Ectodermal cell (in vitro differentiated cells): ENCODE results near the gene AUTS2.

Experiments used
- H3K27ac ChIP-seq: 2 replicates; pipeline ENCODE4 v1.7.0; 2013; ENCODE audit warnings: mild to moderate bottlenecking, low read depth, low read length; ENCODE audit not compliant: insufficient read depth, poor library complexity, severe bottlenecking
- H3K27me3 ChIP-seq: 2 replicates; pipeline ENCODE4 v1.7.0; 2013; ENCODE audit warnings: mild to moderate bottlenecking, low read length; ENCODE audit not compliant: insufficient read depth, control insufficient read depth, poor library complexity, severe bottlenecking
- H3K36me3 ChIP-seq: one replicate; pipeline ENCODE4 v1.7.0; 2013; ENCODE audit warnings: low read length; ENCODE audit not compliant: control insufficient read depth, insufficient read depth
- H3K4me1 ChIP-seq: one replicate; pipeline ENCODE4 v1.7.0; 2013; ENCODE audit warnings: low read length; ENCODE audit not compliant: control insufficient read depth, insufficient read depth
- H3K4me3 ChIP-seq: 2 replicates; pipeline ENCODE4 v1.7.0; 2013; ENCODE audit warnings: low read depth, low read length, control low read depth; ENCODE audit not compliant: insufficient read depth
- H3K9me3 ChIP-seq: 2 replicates; pipeline ENCODE4 v1.7.0; 2013; ENCODE audit warnings: mild to moderate bottlenecking, low read length, moderate library complexity; ENCODE audit not compliant: control insufficient read depth
- WGBS, 2 experiments: methylation state at CpG; one replicate each; pipeline ENCODE4 v1.1.7; 2013; ENCODE audit warnings: missing lambda C conversion rate in 2 of 2; 5-methylcytosine and 5-hydroxymethylcytosine counted together

AUTS2 gene

GRCh38 chr7:69790977-69791724 lies 192.9 kb downstream of the AUTS2 start:
- Histone ChIP-seq H3K27ac (no peak overlapping the region), H3K9me3 (no peaks in the 10 kb centered on the region), H3K4me1 (peaks cover 12% of the 10 kb centered on the region), H3K36me3 (no peaks in the 10 kb centered on the region), H3K4me3 (no peak overlapping the region), H3K27me3 (no peaks in the 10 kb centered on the region)
- 89 to 92% methylated on average over 7 of the region's 7 CpGs for WGBS, 2 experiments

GRCh38 chr7:69791739-69792138 lies 193.5 kb downstream of the AUTS2 start:
- no peak overlapping the region for H3K4me3 ChIP-seq
- H3K4me1 ChIP-seq: peaks cover 12% of the 10 kb centered on the region
- no peaks in the 10 kb centered on the region for H3K9me3 ChIP-seq
- no peaks in the 10 kb centered on the region for H3K27me3 ChIP-seq
- H3K36me3 ChIP-seq: no peaks in the 10 kb centered on the region
- H3K27ac ChIP-seq: no peak overlapping the region
- WGBS, 2 experiments: 90 to 96% methylated on average over 1 of the region's 1 CpG

GRCh38 chr7:69795932-69796331 lies 197.7 kb downstream of the AUTS2 start:
- Histone ChIP-seq H3K9me3 (no peaks in the 10 kb centered on the region), H3K4me1 (peaks cover 5% of the 10 kb centered on the region), H3K27me3 (no peaks in the 10 kb centered on the region), H3K4me3 (no peak overlapping the region), H3K36me3 (no peaks in the 10 kb centered on the region), H3K27ac (no peak overlapping the region)
- WGBS, 2 experiments: 92 to 94% methylated on average over 5 of the region's 5 CpGs

GRCh38 chr7:69796416-69796815 lies 198.1 kb downstream of the AUTS2 start:
- H3K27ac ChIP-seq: no peak overlapping the region
- H3K27me3 ChIP-seq: no peaks in the 10 kb centered on the region
- H3K9me3 ChIP-seq: no peaks in the 10 kb centered on the region
- H3K36me3 ChIP-seq: no peaks in the 10 kb centered on the region
- whole genome bisulfite sequencing, 2 experiments: 95 to 100% methylated on average over 2 of the region's 2 CpGs
- H3K4me1 ChIP-seq: peaks cover 5% of the 10 kb centered on the region
- H3K4me3 ChIP-seq: no peak overlapping the region

GRCh38 chr7:69799048-69799697 lies 200.9 kb downstream of the AUTS2 start:
- peaks cover under 1% of the 10 kb centered on the region for H3K4me1 ChIP-seq
- no peaks in the 10 kb centered on the region for H3K9me3 ChIP-seq
- H3K27me3 ChIP-seq: no peaks in the 10 kb centered on the region
- H3K27ac ChIP-seq: no peak overlapping the region
- WGBS, 2 experiments: 87 to 95% methylated on average over 4 of the region's 4 CpGs
- no peaks in the 10 kb centered on the region for H3K36me3 ChIP-seq
- no peak overlapping the region for H3K4me3 ChIP-seq

GRCh38 chr7:69799990-69800389 lies 201.7 kb downstream of the AUTS2 start:
- H3K36me3 ChIP-seq: no peaks in the 10 kb centered on the region
- H3K4me1 ChIP-seq: no peaks in the 10 kb centered on the region
- no peaks in the 10 kb centered on the region for H3K27me3 ChIP-seq
- no peaks in the 10 kb centered on the region for H3K9me3 ChIP-seq
- 96 to 97% methylated on average over 1 to 2 of the region's 2 CpGs for WGBS, 2 experiments
- no peak overlapping the region for H3K27ac ChIP-seq
- no peak overlapping the region for H3K4me3 ChIP-seq

- H3K4me3 ChIP-seq: no peak overlapping the region
- H3K36me3 ChIP-seq: no peaks in the 10 kb centered on the region
- H3K4me1 ChIP-seq: no peaks in the 10 kb centered on the region
- no peak overlapping the region for H3K27ac ChIP-seq
- H3K27me3 ChIP-seq: no peaks in the 10 kb centered on the region
- no peaks in the 10 kb centered on the region for H3K9me3 ChIP-seq
These were observed 202.2 kb downstream of the AUTS2 start for GRCh38 chr7:69800495-69800894.

- no peak overlapping the region for H3K27ac ChIP-seq
- H3K27me3 ChIP-seq: no peaks in the 10 kb centered on the region
- no peak overlapping the region for H3K4me3 ChIP-seq
- H3K9me3 ChIP-seq: no peaks in the 10 kb centered on the region
- 86 to 91% methylated on average over 5 of the region's 5 CpGs for WGBS, 2 experiments
- no peaks in the 10 kb centered on the region for H3K4me1 ChIP-seq
- no peaks in the 10 kb centered on the region for H3K36me3 ChIP-seq
These were observed 203.7 kb downstream of the AUTS2 start for GRCh38 chr7:69801729-69802682.

- WGBS, 2 experiments: 87 to 90% methylated on average over 4 to 5 of the region's 5 CpGs
- Histone ChIP-seq H3K27me3 (no peaks in the 10 kb centered on the region), H3K9me3 (no peaks in the 10 kb centered on the region), H3K4me3 (no peak overlapping the region), H3K4me1 (no peaks in the 10 kb centered on the region), H3K36me3 (no peaks in the 10 kb centered on the region), H3K27ac (no peak overlapping the region)
These were observed 205.6 kb downstream of the AUTS2 start for GRCh38 chr7:69803699-69804516.
